Measurements from ENCODE around the gene TCP11. TPM values are rescaled to one million over a fixed set of nuclear protein-coding genes. Genes with fewer than 3 reads are reported as not detected.

Gene TCP11
- total RNA-seq, 1 donor from 2014 or later, result not detected

- TF ChIP-seq POLR2A (IDR thresholded peaks at IDR 0.05), result no peak
- TF ChIP-seq CTCF (IDR thresholded peaks at IDR 0.05), result no peak
- TF ChIP-seq POLR2AphosphoS5 (IDR thresholded peaks at IDR 0.05; ENCODE audit: insufficient read depth in 1 of 2, low read depth in 1 of 2), result no peak
- Histone ChIP-seq H3K36me3 (no peaks in the 10 kb centered on the region), H3K4me3 (no peak overlapping the region), H3K27me3 (no peaks in the 10 kb centered on the region), H3K9me3 (no peaks in the 10 kb centered on the region), H3K4me1 (peaks cover 17% of the 10 kb centered on the region), H3K27ac (no peak overlapping the region)
- intact Hi-C loops (cut with DNase I), result no loop called here
- no peak for DNase-seq (ENCODE audit: extremely low spot score in 2 of 2)
Observed at GRCh38 chr6:35185302-35185681, 44.2 kb upstream of the TCP11 start.

- H3K27me3 ChIP-seq, result no peaks in the 10 kb centered on the region
- intact Hi-C loops (cut with DNase I), result no loop called here
- TF ChIP-seq POLR2A (IDR thresholded peaks at IDR 0.05) (no peak), POLR2AphosphoS5 (IDR thresholded peaks at IDR 0.05; ENCODE audit: insufficient read depth in 1 of 2, low read depth in 1 of 2) (no peak), CTCF (IDR thresholded peaks at IDR 0.05) (no peak)
- H3K9me3 ChIP-seq, result no peaks in the 10 kb centered on the region
- DNase-seq (ENCODE audit: extremely low spot score in 2 of 2), result no peak
- H3K4me1 ChIP-seq, result peaks cover 22% of the 10 kb centered on the region
- no peaks in the 10 kb centered on the region for H3K36me3 ChIP-seq
- no peak overlapping the region for H3K27ac ChIP-seq
- no peak overlapping the region for H3K4me3 ChIP-seq
Observed at GRCh38 chr6:35184580-35185301, 43.6 kb upstream of the TCP11 start.

GRCh38 chr6:35183935-35184334 lies 42.8 kb upstream of the TCP11 start:
- Histone ChIP-seq H3K36me3 (no peaks in the 10 kb centered on the region), H3K4me1 (peaks cover 25% of the 10 kb centered on the region), H3K27me3 (no peaks in the 10 kb centered on the region), H3K27ac (no peak overlapping the region), H3K4me3 (no peak overlapping the region), H3K9me3 (no peaks in the 10 kb centered on the region)
- no peak for DNase-seq (ENCODE audit: extremely low spot score in 2 of 2)
- no peak for TF ChIP-seq CTCF (IDR thresholded peaks at IDR 0.05)
- TF ChIP-seq POLR2A (IDR thresholded peaks at IDR 0.05), result no peak
- intact Hi-C loops (cut with DNase I), result no loop called here

- Histone ChIP-seq H3K27me3 (no peaks in the 10 kb centered on the region), H3K27ac (no peak overlapping the region), H3K4me3 (no peak overlapping the region), H3K36me3 (no peaks in the 10 kb centered on the region), H3K9me3 (no peaks in the 10 kb centered on the region), H3K4me1 (peaks cover 25% of the 10 kb centered on the region)
- DNase-seq (ENCODE audit: extremely low spot score in 2 of 2), result no peak
- intact Hi-C loops (cut with DNase I), result no loop called here
- TF ChIP-seq CTCF (IDR thresholded peaks at IDR 0.05), result no peak
Observed at GRCh38 chr6:35183281-35183680, 42.1 kb upstream of the TCP11 start.

GRCh38 chr6:35181933-35182612 lies 40.9 kb upstream of the TCP11 start:
- no peak overlapping the region for H3K27ac ChIP-seq
- H3K27me3 ChIP-seq, result no peaks in the 10 kb centered on the region
- H3K4me3 ChIP-seq, result no peak overlapping the region
- H3K9me3 ChIP-seq, result no peaks in the 10 kb centered on the region
- peaks cover 25% of the 10 kb centered on the region for H3K4me1 ChIP-seq
- TF ChIP-seq POLR2A (IDR thresholded peaks at IDR 0.05) (no peak), POLR2AphosphoS5 (IDR thresholded peaks at IDR 0.05; ENCODE audit: insufficient read depth in 1 of 2, low read depth in 1 of 2) (peak in 1 of 2 donors; percentile 35)
- no peaks in the 10 kb centered on the region for H3K36me3 ChIP-seq
- intact Hi-C loops (cut with DNase I), result no loop called here
- no peak for DNase-seq (ENCODE audit: extremely low spot score in 2 of 2)

Data from vagina (tissue), 2 donors.